ENCODE measurements around the gene DDC.
"Not testable (repeated sequence)": the region's sequence is repeated elsewhere in the genome, so short reads cannot be mapped to it uniquely, and the experiment has no call there.

Gene DDC

GRCh38 chr7:50461695-50462094 is 103.5 kb downstream of the DDC start:
- no peak overlapping the region for H3K4me2 ChIP-seq (ENCODE audit: low read depth, low read length, poor library complexity, severe bottlenecking)
- no peaks in the 10 kb centered on the region for H3K27me3 ChIP-seq (ENCODE audit: insufficient read depth, low read length, poor library complexity, severe bottlenecking)
- H3K9me2 ChIP-seq (replicated peaks; ENCODE audit: low read depth, low read length), result no peaks in the 10 kb centered on the region
- no peak overlapping the region for H2AFZ ChIP-seq (ENCODE audit: low read length)
- H3K9ac ChIP-seq (ENCODE audit: low read depth, low read length, poor library complexity, severe bottlenecking), result no peak overlapping the region
- H3K79me2 ChIP-seq (ENCODE audit: insufficient read depth, low read length), result no peaks in the 10 kb centered on the region
- TF ChIP-seq, protein P1, sequence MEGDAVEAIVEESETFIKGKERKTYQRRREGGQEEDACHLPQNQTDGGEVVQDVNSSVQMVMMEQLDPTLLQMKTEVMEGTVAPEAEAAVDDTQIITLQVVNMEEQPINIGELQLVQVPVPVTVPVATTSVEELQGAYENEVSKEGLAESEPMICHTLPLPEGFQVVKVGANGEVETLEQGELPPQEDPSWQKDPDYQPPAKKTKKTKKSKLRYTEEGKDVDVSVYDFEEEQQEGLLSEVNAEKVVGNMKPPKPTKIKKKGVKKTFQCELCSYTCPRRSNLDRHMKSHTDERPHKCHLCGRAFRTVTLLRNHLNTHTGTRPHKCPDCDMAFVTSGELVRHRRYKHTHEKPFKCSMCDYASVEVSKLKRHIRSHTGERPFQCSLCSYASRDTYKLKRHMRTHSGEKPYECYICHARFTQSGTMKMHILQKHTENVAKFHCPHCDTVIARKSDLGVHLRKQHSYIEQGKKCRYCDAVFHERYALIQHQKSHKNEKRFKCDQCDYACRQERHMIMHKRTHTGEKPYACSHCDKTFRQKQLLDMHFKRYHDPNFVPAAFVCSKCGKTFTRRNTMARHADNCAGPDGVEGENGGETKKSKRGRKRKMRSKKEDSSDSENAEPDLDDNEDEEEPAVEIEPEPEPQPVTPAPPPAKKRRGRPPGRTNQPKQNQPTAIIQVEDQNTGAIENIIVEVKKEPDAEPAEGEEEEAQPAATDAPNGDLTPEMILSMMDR (conservative IDR thresholded peaks at IDR 0.05; ENCODE audit: low read length), result no peak
- no peak for TF ChIP-seq EZH2phosphoT487 (IDR thresholded peaks at IDR 0.05; ENCODE audit: borderline replicate concordance)
- no peaks in the 10 kb centered on the region for H3K9me3 ChIP-seq (ENCODE audit: insufficient read depth, low read depth, low read length)
- H3F3A ChIP-seq (ENCODE audit: low read depth), result no peaks in the 10 kb centered on the region
- no peak overlapping the region for H3K4me3 ChIP-seq (ENCODE audit: low read length, poor library complexity, severe bottlenecking)
- H3K36me3 ChIP-seq (ENCODE audit: insufficient read depth, low read length), result no peaks in the 10 kb centered on the region
- H4K20me1 ChIP-seq (ENCODE audit: insufficient read depth, low read length, poor library complexity, severe bottlenecking), result no peaks in the 10 kb centered on the region
- peaks cover 4% of the 10 kb centered on the region for H3K4me1 ChIP-seq (ENCODE audit: insufficient read depth, low read length, poor library complexity, severe bottlenecking)

DNA sequence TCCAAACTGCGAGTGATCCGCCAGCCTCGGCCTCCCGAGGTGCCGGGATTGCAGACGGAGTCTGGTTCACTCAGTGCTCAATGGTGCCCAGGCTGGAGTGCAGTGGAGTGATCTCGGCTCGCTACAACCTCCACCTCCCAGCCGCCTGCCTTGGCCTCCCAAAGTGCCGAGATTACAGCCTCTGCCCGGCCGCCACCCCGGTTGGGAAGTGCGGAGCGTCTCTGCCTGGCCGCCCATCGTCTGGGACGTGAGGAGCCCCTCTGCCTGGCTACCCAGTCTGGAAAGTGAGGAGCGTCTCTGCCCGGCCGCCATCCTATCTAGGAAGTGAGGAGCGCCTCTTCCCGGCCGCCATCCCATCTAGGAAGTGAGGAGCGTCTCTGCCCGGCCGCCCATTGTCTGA is 106.0 kb downstream of the DDC start:
- H3K79me2 ChIP-seq (ENCODE audit: insufficient read depth, low read length); H3K36me3 ChIP-seq (ENCODE audit: insufficient read depth, low read length); H3K9me3 ChIP-seq (ENCODE audit: insufficient read depth, low read depth, low read length); H4K20me1 ChIP-seq (ENCODE audit: insufficient read depth, low read length, poor library complexity, severe bottlenecking); H3K4me3 ChIP-seq (ENCODE audit: low read length, poor library complexity, severe bottlenecking); H3K27me3 ChIP-seq (ENCODE audit: insufficient read depth, low read length, poor library complexity, severe bottlenecking); H3K9me2 ChIP-seq (replicated peaks; ENCODE audit: low read depth, low read length); H3K4me2 ChIP-seq (ENCODE audit: low read depth, low read length, poor library complexity, severe bottlenecking); H3F3A ChIP-seq (ENCODE audit: low read depth); H2AFZ ChIP-seq (ENCODE audit: low read length); H3K4me1 ChIP-seq (ENCODE audit: insufficient read depth, low read length, poor library complexity, severe bottlenecking); H3K9ac ChIP-seq (ENCODE audit: low read depth, low read length, poor library complexity, severe bottlenecking): not testable (repeated sequence)

DNA sequence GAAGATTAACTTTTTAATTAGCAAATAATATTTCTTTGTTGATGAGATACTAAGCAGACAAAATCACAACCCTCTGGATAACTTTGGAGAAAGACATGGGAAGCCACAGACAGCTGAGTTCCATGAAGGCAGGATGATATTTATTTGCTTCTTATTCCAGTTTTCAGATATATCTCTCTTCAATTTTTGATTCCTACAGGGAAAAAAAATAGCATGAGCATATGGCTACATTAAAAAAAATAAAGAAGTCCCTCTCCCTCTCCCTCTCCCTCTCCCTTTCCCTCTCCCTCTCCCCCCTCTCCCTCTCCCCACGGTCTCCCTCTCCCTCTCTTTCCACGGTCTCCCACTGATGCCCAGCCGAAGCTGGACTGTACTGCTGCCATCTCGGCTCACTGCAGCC is 106.6 kb downstream of the DDC start:
- not testable (repeated sequence) for H3K9me2 ChIP-seq (replicated peaks; ENCODE audit: low read depth, low read length); H3K27me3 ChIP-seq (ENCODE audit: insufficient read depth, low read length, poor library complexity, severe bottlenecking); H3K4me3 ChIP-seq (ENCODE audit: low read length, poor library complexity, severe bottlenecking); H3F3A ChIP-seq (ENCODE audit: low read depth); H3K36me3 ChIP-seq (ENCODE audit: insufficient read depth, low read length); H3K79me2 ChIP-seq (ENCODE audit: insufficient read depth, low read length); H3K9me3 ChIP-seq (ENCODE audit: insufficient read depth, low read depth, low read length); H4K20me1 ChIP-seq (ENCODE audit: insufficient read depth, low read length, poor library complexity, severe bottlenecking); H3K4me1 ChIP-seq (ENCODE audit: insufficient read depth, low read length, poor library complexity, severe bottlenecking); H2AFZ ChIP-seq (ENCODE audit: low read length); H3K4me2 ChIP-seq (ENCODE audit: low read depth, low read length, poor library complexity, severe bottlenecking); H3K9ac ChIP-seq (ENCODE audit: low read depth, low read length, poor library complexity, severe bottlenecking)

DNA sequence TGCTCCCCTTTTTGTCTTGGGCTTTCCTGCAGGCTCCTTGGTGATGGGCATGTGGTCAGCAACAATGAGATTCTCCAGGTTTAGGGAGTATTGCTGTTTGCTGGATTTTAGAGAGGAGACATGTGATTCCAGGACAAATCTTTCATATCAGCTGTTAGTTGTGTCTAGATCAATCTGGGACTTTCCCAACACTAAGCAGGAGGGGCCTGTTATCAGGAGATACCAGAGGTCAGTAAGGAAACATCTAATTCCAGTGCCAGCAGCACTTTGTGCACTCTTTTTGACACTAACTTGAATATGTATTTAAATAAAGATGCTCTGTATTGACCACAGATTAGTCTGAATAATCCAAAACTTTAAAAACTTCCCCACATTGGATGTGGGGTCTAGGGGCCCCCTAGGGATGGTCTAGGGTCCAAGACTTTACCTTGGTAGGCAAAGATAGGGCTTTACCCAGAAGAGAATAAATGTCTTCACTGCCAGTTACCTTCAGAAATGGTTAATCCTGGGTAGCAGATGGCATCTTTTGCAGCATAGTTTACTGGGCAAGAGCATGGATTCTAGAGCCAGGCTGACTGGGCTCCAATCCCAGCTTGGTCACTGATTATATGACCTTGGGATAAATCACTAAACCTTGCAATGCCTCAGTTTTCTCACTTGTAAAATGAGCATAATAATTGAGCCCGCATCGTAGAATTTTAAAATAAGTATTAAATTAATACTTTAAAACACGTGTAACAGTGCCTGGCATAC is 108.7 kb downstream of the DDC start:
- Histone ChIP-seq H4K20me1 (ENCODE audit: insufficient read depth, low read length, poor library complexity, severe bottlenecking) (no peaks in the 10 kb centered on the region), H3K9me3 (ENCODE audit: insufficient read depth, low read depth, low read length) (no peaks in the 10 kb centered on the region), H3K4me1 (ENCODE audit: insufficient read depth, low read length, poor library complexity, severe bottlenecking) (peaks cover 6% of the 10 kb centered on the region), H3K9ac (ENCODE audit: low read depth, low read length, poor library complexity, severe bottlenecking) (no peak overlapping the region), H3K79me2 (ENCODE audit: insufficient read depth, low read length) (no peaks in the 10 kb centered on the region), H3K9me2 (replicated peaks; ENCODE audit: low read depth, low read length) (no peaks in the 10 kb centered on the region), H3F3A (ENCODE audit: low read depth) (no peaks in the 10 kb centered on the region), H3K36me3 (ENCODE audit: insufficient read depth, low read length) (no peaks in the 10 kb centered on the region), H2AFZ (ENCODE audit: low read length) (no peak overlapping the region), H3K4me2 (ENCODE audit: low read depth, low read length, poor library complexity, severe bottlenecking) (no peak overlapping the region), H3K27me3 (ENCODE audit: insufficient read depth, low read length, poor library complexity, severe bottlenecking) (no peaks in the 10 kb centered on the region), H3K4me3 (ENCODE audit: low read length, poor library complexity, severe bottlenecking) (no peak overlapping the region)
- no peak for TF ChIP-seq EZH2phosphoT487 (IDR thresholded peaks at IDR 0.05; ENCODE audit: borderline replicate concordance)

All from Loucy (cell line).